GM21717 (cell line): ENCODE measurements around the gene OFD1.
A peak's percentile ranks its signal among the peaks of the same experiment; 100 is the strongest.

Source experiments
- ATAC-seq: cut with Tn5 transposase; IDR thresholded peaks from one replicate; pipeline ENCODE4 v1.9.1; 2021; ENCODE audit warnings: mild to moderate bottlenecking, moderate library complexity; ENCODE audit not compliant: unreplicated experiment

The OFD1 gene

DNA sequence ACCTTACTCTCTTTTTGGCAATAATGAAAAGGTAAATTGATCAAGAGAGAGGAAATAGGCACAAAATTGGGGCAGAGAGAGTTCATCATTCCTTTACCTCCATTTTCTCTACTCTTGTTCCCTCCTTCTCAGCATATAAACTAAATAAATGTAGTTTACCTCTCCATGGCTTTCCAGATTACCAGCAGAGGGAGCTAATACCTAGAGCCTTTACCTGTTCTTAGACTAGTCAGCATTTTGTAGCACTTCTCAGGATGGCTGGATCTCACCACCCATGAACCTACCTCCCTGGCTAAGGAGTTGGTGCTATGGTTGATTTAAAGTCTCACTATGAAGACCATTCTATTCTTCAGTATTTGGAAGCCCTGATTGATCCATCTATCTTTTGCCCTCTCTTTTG, 15.7 kb downstream of the OFD1 start:
- ATAC-seq: no peak

DNA sequence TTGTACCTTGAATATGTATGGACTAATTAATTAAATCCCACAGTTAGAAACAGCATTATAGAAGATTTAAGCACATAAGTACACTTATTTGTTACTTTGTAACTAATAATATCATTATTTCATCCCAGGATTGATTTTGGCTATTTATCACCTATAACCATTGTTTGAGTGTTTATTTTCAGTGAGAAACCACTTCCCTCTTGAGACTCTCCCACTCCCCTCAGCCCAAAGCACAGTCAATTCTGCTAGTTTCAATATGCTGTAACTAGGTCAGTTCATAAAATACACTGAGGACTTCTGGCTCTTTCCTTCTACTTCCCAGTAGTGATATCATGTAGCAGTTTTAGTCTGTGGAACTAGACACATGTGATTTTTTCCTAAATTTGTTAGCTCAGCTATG, 16.3 kb downstream of the OFD1 start:
- peak; percentile 53 for ATAC-seq

DNA sequence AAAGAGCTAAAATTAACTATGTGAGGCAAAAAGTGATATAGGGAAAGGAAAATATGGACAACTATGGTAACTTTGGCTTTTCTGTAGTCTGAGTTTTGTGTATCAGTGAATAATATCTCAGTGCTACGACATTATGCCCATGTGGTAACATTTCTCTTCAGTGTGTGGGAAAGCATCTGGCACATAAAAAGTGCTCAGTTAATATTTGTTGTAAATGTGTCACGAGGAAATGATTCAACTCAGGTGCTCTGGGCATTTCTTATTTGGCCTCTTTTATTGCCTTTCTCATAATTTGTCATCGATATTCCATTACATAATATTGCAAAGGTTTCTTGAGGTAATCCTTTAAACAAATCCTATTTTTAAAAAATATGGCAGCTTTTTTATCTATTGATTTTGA, 17.6 kb downstream of the OFD1 start:
- no peak for ATAC-seq

DNA sequence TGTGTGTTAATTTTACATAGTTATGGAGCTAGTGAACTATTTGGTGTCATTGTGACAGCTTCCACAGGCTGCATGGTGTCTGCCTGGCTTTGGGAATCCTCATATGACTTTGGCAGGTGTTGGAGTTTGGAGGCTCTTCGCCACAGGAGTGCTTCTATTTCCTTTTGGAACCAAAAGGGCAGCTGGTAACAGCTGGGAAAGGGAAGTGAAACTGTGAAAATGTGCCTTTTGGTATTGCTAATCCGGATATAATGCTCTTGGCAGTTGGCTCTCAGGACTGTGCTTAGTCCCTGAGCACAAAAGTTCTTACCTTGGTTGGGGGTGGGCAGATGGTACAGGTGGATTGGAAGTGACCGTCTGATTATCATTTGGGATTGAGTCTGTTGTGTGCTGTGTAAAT, 18.1 kb downstream of the OFD1 start:
- peak; percentile 68 for ATAC-seq

DNA sequence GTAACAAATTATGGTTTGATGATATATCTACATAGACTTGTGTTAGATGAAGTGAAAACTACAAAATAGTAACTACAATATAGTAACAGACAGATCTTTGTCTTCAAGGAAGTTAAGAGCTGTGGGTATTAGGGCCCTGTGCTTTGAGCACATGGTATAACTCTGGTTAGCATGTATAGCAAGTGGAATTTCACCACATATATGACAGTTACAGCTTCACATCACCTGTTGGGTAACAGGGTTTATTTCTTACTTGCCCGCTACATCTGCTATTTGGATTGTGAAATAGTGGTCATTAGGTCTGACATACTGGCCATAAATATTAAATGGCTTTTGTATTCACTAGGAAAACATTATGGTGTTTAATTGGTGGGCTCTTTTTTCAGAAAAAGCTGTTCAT, 20.2 kb downstream of the OFD1 start:
- no peak for ATAC-seq

DNA sequence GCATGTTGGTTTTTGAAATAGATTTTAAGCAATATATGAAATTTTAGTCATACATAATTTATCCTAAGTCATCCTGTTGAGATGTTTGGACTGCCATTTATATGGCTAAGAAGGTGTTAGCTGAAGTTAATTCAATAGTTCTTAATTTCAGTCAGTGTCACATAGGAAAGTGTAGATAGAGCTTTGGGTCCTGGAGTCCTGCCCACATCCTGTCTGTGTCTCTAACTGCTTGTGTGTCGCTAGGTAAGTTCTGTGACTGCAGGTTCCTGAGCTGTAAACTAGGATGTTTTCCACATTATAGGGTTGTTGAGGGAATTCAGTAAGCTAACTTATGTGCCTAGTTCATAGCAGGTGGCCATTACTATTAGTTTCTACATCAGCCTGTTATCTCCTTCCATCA, 20.7 kb downstream of the OFD1 start:
- no peak for ATAC-seq

DNA sequence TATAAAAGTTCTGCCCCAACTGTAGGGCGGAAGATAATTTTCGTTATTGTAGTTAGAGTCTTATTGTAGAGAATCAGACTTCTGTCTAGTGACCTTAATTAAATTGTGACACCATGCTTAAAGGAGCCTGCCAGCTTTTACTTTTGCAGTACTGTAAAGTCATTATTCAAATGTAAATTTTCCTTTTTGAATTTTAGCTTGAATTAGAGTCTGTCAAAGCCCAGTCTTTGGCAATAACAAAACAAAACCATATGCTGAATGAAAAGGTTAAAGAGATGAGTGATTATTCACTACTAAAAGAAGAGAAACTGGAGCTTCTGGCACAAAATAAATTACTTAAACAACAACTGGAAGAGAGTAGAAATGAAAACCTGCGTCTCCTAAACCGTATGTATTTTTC, 21.8 kb downstream of the OFD1 start:
- no peak for ATAC-seq

DNA sequence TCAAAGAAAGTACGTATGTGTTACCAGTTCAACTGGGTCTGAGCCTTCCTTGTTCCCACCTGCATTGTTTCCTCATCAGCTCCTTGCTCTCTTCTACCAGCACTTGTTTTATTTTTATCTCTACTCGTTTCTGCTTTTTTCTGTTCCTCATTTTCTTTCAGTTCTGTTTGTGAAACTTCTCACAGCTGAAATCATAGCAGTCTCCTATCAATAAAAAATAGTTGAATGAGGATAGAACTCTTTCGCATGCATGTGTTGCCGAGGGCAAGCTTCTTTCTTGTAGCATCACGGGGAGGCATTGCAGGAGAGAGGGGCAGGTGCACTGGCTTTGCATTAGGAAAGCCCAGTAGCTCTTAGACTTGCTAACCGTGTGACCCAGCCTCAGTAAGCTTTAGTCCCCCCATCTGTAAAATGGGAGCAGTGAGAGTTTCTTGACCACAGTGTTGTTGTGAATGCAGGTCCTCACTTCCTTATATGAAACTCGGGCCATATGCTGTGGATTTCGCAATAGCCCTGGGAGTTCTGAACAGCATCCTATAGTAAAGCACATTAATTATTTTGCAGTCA, 24.7 kb downstream of the OFD1 start:
- peak; percentile 72 for ATAC-seq

DNA sequence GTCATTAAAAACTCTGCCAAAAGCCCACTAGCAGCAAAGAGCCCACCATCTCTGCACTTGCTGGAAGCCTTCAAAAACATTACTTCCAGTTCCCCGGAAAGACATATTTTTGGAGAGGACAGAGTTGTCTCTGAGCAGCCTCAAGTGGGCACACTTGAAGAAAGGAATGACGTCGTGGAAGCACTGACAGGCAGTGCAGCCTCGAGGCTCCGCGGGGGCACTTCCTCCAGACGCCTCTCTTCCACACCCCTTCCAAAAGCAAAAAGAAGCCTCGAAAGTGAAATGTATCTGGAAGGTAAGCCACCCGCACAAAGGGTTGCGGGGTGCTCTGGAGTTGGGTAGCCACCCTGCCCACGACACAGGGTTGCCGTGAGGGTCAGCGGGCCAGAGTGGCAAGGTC, 25.9 kb downstream of the OFD1 start:
- no peak for ATAC-seq

DNA sequence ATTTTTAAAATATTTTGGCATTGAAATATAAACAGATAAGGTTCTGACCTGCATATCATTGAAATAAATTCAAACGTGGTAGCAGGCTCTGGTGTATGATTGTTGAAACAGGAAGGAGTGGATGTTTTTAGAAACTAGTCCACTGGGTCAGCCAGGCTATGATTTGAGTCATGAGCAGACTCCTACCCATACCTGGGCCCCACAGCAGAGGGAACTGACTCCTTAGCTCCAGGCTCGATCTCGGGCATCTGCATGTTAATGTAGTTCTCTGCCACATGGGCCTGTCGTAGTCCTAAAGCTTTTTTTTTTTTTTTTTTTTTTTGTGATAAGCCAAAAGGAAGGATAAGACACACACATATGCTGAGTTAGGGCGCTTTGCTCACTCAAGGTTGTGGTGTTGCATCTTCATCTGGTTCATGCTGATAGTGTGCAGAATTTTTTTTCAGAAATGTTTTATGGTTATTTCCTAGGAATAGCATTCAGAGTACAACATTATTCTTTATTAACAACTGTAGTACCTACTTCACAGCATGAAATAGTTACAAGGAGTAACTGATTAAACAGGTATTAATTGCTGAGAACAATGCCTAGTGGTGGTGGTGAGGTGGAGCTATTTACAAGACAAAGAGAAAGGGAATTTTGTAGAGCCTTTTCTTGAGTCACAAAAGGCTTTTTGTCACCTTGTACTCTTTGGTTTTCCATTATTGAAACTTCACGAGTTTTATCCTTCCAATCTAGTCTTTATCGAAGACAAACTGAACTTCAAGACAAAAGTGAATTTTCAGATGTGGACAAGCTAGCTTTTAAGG, 27.3 kb downstream of the OFD1 start:
- peak; percentile 67 for ATAC-seq

DNA sequence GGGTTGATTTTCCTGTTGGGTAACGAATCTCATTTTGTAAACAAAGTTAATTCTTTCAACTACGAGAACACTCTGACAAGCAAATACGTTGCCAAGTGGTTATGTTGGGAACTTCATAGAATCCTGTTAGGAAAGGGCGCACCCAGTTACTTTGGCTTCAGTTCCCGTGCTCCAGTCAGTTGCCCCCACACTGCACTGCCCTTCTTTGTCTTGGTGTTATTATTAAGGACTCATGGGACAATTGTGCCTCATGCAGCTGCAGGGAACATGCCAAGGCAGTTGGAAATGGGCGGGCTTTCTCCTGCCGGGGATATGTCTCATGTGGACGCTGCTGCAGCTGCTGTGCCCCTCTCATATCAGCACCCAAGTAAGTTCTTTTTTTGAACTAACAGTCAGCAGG, 28.9 kb downstream of the OFD1 start:
- ATAC-seq: no peak

DNA sequence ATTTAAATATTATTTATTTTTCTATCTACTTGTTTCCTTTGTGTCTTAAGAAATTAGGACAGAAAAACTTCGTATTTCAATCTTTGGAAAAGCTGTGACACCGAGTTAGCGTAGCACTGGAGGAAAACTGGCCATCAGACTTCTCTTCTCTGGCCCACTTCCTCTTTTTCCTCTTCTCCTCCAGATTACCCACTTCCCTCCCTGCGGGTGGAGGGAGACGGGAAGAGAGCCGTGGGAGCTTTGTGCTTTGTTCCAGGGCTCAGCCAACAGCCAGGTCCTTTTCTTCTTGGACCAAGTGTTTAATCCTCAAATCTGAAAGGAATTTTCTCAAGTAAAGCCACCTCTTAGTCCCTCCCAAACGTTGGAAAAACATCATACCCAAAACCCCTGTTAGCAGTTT, 29.7 kb downstream of the OFD1 start:
- no peak for ATAC-seq

DNA sequence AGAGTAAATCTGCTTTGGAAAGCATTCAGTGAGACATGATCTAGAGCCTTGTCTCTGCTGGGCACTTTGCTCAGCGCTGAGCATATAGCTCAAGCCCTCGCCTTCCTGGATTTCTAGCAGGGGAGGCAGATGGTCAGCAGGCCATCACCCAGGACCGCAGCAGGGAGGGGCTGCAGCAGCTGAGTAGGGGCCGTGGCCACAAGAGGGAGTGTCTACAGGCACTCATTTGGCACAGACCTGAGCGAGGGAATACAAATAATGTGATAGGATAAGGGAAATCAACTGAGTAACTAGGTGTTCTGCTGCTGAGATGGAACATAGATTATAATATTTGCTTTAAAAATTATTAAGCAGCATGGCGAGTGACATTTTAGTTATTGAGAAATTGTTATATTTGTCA, 30.2 kb downstream of the OFD1 start:
- no peak for ATAC-seq

DNA sequence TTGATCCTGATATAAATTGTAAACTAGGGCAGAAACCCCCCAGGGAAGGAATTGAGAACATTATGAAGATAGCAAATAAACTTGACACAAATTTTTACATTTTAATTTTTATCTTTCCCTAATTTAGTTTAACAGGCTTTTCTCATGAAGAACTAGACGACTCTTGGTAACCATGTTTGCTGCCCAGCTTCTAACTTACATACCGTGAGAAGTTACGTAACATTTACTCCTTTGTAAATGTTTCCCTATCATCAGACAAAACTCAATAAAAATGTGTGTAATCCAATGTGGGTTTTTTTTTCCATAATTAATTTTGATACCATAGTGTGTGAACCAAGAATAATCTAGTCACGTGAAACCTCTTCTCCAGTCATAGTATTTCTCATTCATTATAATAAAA, 34.4 kb downstream of the OFD1 start:
- ATAC-seq: no peak

DNA sequence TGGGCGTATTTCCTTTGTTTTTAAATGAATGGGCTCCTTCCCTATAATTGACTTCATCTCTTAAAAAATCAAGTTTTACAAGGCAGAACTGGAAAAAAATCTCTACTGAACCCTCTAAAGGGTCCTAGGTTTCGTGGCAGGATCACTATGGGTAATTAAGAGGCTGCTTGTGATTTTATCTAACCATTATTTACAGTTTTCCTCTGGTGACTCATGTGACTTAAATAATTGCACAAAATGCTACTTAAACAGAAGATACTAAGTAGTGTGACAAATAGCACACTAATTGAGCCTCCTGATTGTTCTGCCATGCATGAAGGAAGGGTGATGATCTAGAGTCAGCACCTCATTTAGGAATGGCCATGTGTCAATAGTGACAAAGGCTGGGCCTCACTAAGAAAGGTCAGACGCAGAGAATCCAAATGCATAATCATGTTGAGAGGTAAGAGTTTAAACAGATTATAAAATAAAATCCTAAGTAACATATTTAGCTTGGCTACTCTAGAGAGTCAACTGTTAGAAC, 35.5 kb downstream of the OFD1 start:
- no peak for ATAC-seq

DNA sequence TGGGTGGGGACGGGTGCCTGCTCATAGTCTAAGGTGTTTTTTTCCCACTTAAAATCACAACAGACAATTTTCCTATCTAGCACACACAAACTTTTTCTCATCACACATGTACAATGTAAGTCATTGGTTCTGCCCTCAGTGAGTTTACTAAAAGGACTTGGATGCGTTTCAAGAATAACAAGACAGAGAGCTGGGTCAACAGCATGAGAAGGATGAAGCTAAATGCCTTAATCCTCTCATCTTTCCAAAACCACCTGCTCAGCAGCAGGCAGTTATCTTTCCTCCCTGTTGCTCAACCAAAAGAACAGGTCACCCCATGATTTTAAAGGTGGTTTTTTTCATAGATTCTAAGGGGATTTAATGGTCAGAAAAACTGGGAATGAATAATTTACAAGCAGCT, 40.1 kb downstream of the OFD1 start:
- no peak for ATAC-seq

DNA sequence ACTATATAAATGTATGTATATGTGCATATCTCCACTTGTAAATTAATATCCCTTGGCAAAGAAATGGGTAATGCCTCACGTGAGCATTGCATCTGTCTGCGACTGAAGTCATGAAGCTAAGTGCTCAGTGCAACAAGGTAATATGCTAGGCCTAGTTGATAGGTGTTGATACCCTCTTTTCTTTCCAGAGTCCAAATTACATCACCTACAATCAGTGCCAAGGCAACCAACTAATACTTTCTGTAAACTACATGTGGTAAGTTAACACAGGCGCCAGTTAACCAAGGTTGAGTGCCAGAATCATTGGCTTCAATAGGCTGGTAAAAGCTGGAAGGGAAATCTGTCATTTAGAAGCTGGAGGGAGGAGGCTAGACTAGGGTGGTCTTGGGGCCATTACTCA, 41.3 kb downstream of the OFD1 start:
- no peak for ATAC-seq

DNA sequence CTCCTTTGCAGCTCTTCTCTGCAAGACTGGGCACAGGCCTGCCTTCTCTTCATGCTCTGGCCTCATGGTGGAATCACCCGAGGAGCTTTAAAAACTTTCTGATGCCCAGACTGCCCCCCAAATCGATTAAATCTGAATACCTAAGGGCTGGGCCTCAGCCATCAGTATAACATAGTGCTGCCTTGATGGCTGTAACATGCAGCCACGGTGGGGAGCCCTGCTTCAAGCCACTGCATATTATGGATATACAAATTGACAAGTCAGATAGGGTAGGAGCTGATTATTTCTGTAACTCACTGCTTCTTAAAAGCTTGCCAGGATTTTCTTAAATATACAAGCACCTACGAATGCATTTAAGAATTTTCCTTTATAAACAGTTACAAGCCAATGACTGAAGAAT, 41.8 kb downstream of the OFD1 start:
- no peak for ATAC-seq

DNA sequence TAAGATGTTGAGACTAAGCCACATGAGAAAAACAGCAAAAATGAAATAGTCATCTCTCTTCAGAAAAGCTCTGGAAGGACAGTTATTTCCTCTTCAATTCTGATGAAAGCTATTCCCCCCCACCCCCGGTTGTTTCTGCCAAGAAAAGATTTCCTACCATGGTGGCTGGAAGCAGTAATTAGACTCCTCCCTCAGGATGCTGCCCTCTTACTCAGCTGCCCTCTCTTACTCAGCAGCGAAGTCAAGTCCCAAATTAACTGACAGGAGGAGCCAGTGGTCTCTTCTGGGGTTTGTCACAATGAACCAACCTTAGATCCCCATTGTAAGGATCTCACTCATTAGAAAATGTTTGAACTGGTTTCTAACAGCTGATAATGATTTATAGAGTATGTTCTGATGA, 44.4 kb downstream of the OFD1 start:
- no peak for ATAC-seq

DNA sequence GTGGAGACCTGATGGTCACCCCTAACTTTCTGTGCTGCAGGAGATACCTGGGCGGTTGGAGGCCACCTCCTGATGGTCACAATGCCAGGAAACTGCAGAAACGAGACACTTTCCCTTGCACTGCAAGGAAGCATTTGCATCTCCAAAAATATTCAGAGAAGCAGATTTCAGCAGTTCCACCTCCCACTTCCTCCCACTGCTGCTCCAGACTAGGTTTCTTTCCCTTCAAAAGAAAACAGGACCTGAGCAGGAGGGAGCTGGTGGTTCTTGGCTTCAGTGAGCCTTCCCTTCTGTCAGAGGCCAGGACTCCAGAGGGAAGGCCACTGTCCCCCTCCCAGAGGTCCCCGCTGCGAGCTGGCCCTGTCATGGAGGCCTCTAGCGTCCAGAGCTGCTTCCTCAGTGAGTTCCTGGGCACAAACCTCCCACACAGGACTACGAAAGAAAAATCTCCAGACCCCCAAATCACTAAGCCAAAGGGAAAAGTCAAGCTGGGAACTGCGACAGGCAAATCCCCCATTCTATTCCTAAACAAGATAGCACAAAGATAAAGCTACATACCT, 46.4 kb downstream of the OFD1 start:
- ATAC-seq: no peak

DNA sequence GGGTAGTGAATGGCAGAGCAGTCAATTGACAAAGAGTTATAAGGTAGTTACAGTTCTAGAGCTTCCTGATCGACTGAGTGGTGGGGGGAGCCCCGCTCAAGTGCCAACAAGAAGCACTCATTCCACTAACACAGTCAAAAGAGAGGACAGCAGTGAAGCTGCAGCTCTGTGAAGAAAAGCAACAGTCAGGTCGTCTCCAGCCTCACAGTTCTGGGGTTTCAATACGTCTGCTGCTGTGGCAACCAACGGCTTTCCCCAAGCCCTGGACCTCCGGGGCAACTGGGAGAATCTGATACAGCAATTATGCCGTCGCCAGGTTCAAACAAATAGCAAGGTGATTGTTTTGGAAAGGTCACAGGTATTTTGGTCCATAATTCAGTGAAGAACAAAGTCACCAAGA, 51.5 kb downstream of the OFD1 start:
- ATAC-seq: no peak
